ENCODE data around the gene XYLT1. TPM values are rescaled to one million over a fixed set of nuclear protein-coding genes. Genes with fewer than 3 reads are reported as not detected.

XYLT1 gene
- total and polyA plus RNA-seq, 10 of the 15 experiments (the other 5 are each of a cell fraction or from before 2014, with no cell fraction given): 0.88 to 14.8 (median 5.8) TPM

DNA sequence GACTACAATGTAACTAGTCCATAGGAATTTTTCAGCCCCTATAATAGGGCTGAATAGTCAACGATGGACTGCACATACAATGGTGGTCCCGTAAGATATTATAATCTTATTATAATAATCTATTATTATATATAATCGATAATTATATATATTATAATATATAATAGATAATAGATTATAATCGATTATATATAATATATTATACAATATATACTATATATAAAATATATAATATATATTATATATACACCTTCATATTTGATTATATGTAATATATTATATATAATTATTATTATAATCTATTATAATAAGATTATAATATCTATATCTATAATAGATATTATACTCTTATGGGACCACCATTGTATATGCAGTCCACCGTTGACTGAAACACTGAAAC, 238.8 kb downstream of the XYLT1 start:
- no peak overlapping the region for H2AFZ ChIP-seq (ENCODE audit: control insufficient read depth, low read depth, low read length)
- H3K9ac ChIP-seq (ENCODE audit: control insufficient read depth, insufficient read depth, low read length): no peak overlapping the region
- SMC1A ChIA-PET (ENCODE audit: uncharacterized antibody, unreplicated experiment): interaction anchor here (1.0 to 1.3 kb wide), 2 partner anchors 14 to 347 kb away, joined by 3 read pairs; no protein-coding TSS in a partner anchor
- in situ Hi-C loops (cut with MboI) (no loop called here), intact Hi-C loops (cut with micrococcal nuclease; ENCODE audit: unreplicated experiment) (no loop called here)
- TF ChIP-seq, protein P1, sequence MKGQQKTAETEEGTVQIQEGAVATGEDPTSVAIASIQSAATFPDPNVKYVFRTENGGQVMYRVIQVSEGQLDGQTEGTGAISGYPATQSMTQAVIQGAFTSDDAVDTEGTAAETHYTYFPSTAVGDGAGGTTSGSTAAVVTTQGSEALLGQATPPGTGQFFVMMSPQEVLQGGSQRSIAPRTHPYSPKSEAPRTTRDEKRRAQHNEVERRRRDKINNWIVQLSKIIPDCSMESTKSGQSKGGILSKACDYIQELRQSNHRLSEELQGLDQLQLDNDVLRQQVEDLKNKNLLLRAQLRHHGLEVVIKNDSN (IDR thresholded peaks at IDR 0.05; ENCODE audit: borderline replicate concordance, extremely low read length, insufficient read depth, low read depth, low read length): no peak
- TF ChIP-seq ZBED1 (IDR thresholded peaks at IDR 0.05; ENCODE audit: borderline replicate concordance): no peak
- TF ChIP-seq EZH2 (IDR thresholded peaks at IDR 0.05; ENCODE audit: borderline replicate concordance, control insufficient read depth, low read depth, low read length): no peak
- TF ChIP-seq LARP7 (IDR thresholded peaks at IDR 0.05): no peak
- TF ChIP-seq NKRF (conservative IDR thresholded peaks at IDR 0.05): no peak
- TF ChIP-seq POLR2A (IDR thresholded peaks at IDR 0.05; ENCODE audit: low read depth, low read length): no peak
- TF ChIP-seq ATF2 (IDR thresholded peaks at IDR 0.05; ENCODE audit: low read length): no peak
- TF ChIP-seq, protein P2, sequence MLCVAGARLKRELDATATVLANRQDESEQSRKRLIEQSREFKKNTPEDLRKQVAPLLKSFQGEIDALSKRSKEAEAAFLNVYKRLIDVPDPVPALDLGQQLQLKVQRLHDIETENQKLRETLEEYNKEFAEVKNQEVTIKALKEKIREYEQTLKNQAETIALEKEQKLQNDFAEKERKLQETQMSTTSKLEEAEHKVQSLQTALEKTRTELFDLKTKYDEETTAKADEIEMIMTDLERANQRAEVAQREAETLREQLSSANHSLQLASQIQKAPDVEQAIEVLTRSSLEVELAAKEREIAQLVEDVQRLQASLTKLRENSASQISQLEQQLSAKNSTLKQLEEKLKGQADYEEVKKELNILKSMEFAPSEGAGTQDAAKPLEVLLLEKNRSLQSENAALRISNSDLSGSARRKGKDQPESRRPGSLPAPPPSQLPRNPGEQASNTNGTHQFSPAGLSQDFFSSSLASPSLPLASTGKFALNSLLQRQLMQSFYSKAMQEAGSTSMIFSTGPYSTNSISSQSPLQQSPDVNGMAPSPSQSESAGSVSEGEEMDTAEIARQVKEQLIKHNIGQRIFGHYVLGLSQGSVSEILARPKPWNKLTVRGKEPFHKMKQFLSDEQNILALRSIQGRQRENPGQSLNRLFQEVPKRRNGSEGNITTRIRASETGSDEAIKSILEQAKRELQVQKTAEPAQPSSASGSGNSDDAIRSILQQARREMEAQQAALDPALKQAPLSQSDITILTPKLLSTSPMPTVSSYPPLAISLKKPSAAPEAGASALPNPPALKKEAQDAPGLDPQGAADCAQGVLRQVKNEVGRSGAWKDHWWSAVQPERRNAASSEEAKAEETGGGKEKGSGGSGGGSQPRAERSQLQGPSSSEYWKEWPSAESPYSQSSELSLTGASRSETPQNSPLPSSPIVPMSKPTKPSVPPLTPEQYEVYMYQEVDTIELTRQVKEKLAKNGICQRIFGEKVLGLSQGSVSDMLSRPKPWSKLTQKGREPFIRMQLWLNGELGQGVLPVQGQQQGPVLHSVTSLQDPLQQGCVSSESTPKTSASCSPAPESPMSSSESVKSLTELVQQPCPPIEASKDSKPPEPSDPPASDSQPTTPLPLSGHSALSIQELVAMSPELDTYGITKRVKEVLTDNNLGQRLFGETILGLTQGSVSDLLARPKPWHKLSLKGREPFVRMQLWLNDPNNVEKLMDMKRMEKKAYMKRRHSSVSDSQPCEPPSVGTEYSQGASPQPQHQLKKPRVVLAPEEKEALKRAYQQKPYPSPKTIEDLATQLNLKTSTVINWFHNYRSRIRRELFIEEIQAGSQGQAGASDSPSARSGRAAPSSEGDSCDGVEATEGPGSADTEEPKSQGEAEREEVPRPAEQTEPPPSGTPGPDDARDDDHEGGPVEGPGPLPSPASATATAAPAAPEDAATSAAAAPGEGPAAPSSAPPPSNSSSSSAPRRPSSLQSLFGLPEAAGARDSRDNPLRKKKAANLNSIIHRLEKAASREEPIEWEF (IDR thresholded peaks at IDR 0.05; ENCODE audit: insufficient replicate concordance, low read depth, low read length): no peak
- no peak for TF ChIP-seq FOXM1 (IDR thresholded peaks at IDR 0.05; ENCODE audit: low read depth, low read length)
- TF ChIP-seq, protein P3, sequence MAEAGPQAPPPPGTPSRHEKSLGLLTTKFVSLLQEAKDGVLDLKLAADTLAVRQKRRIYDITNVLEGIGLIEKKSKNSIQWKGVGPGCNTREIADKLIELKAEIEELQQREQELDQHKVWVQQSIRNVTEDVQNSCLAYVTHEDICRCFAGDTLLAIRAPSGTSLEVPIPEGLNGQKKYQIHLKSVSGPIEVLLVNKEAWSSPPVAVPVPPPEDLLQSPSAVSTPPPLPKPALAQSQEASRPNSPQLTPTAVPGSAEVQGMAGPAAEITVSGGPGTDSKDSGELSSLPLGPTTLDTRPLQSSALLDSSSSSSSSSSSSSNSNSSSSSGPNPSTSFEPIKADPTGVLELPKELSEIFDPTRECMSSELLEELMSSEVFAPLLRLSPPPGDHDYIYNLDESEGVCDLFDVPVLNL (IDR thresholded peaks at IDR 0.05; ENCODE audit: low read depth, low read length): no peak
- TF ChIP-seq PML (IDR thresholded peaks at IDR 0.05; ENCODE audit: low read length): no peak
- no peaks in the 10 kb centered on the region for H3K79me2 ChIP-seq (ENCODE audit: control insufficient read depth, insufficient read depth, low read length)
- no peak for ATAC-seq
- no TSS peak for BruUV-seq (replicated peaks)
- H3K4me2 ChIP-seq (ENCODE audit: control insufficient read depth, insufficient read depth): no peak overlapping the region
- H3K4me1 ChIP-seq (ENCODE audit: control insufficient read depth, insufficient read depth, low read length): no peaks in the 10 kb centered on the region
- WGBS (ENCODE audit: insufficient coverage, insufficient replicate concordance, low lambda C conversion rate, missing lambda C conversion rate): 67% methylated on average over 5 of the region's 5 CpGs
- H3K27me3 ChIP-seq (replicated peaks in 1 of 2; ENCODE audit: control insufficient read depth in 2 of 2, insufficient read depth in 2 of 2, low read length in 1 of 2): no peaks in the 10 kb centered on the region
- POLR2A ChIA-PET: no interaction called here
- no peak overlapping the region for H3K4me3 ChIP-seq
- H4K20me1 ChIP-seq (ENCODE audit: control insufficient read depth, insufficient read depth): no peaks in the 10 kb centered on the region
- no peaks in the 10 kb centered on the region for H3K36me3 ChIP-seq (ENCODE audit: control insufficient read depth in 2 of 2, insufficient read depth in 2 of 2, low read length in 1 of 2)
- H3K27ac ChIP-seq (ENCODE audit: control insufficient read depth, insufficient read depth): no peak overlapping the region
- no peak for FAIRE-seq
- RAD21 ChIA-PET (ENCODE audit: unreplicated experiment): no interaction called here
- CTCF ChIA-PET: interaction anchor here (1.1 to 2.5 kb wide), 2 partner anchors 29 to 235 kb away, joined by 3 to 7 read pairs; no protein-coding TSS in a partner anchor
- no peaks in the 10 kb centered on the region for H3K9me3 ChIP-seq (replicated peaks; ENCODE audit: control insufficient read depth, insufficient read depth, low read length)
- no peak for DNase-seq (ENCODE audit: low read depth, low spot score)

All from GM12878 (cell line).